IMR-90 (cell line): ENCODE measurements around the gene NCOR1. TPM values are rescaled to one million over a fixed set of nuclear protein-coding genes. Genes with fewer than 3 reads are reported as not detected.

Source experiments
- ATAC-seq: fragments of 200-7000 bp; cut with Tn5 transposase; 2 replicates; pipeline ENCODE4 v1.9.1; 2020; ENCODE audit warnings: low read depth, mild to moderate bottlenecking, moderate library complexity
- BruUV-seq: library from RNA; stranded (reverse); fragments of 400-500 nt; replicated peaks from 2 replicates; lab custom pipeline; 2021; lab: Mats Ljungman, UMichigan
- CTCF ChIA-PET: fragments of 300-600 bp; formaldehyde crosslinking; extraction: SDS; loops from one replicate; lab custom pipeline; 2021; ENCODE audit warnings: antibody characterized with exemption; lab: Yijun Ruan, JAX
- POLR2A ChIA-PET: fragments of 300-600 bp; sonication (Branson Sonifier 250); formaldehyde crosslinking; loops from one replicate; lab custom pipeline; 2022; ENCODE audit warnings: antibody characterized with exemption; ENCODE audit not compliant: unreplicated experiment; lab: Charles Lee
- DNase-seq: peaks from one replicate; pipeline ENCODE4 v3.0.0; 2013
- H2AFZ ChIP-seq: replicated peaks from 2 replicates; pipeline ENCODE3; 2013; ENCODE audit warnings: low read length, mild to moderate bottlenecking; ENCODE audit not compliant: poor library complexity
- H2AK5ac ChIP-seq: 2 replicates; pipeline ENCODE4 v1.6.1; 2013; ENCODE audit warnings: low read depth, low read length, inconsistent platforms
- H2AK9ac ChIP-seq: replicated peaks from 2 replicates; pipeline ENCODE3; 2013; ENCODE audit warnings: mild to moderate bottlenecking, low read depth, low read length, moderate library complexity; ENCODE audit not compliant: poor library complexity
- H2BK120ac ChIP-seq: 2 replicates; pipeline ENCODE4 v1.6.1; 2013; ENCODE audit warnings: low read depth, low read length, inconsistent platforms
- H2BK15ac ChIP-seq: 3 replicates; pipeline ENCODE4 v1.6.1; 2013; ENCODE audit warnings: low read depth, low read length, inconsistent platforms
- H2BK20ac ChIP-seq: 2 replicates; pipeline ENCODE4 v1.6.1; 2013; ENCODE audit warnings: low read depth, mild to moderate bottlenecking, inconsistent platforms, low read length, moderate library complexity
- H2BK5ac ChIP-seq: 2 replicates; pipeline ENCODE4 v1.6.1; 2013; ENCODE audit warnings: mild to moderate bottlenecking, low read depth, low read length, inconsistent platforms; ENCODE audit not compliant: poor library complexity, severe bottlenecking
- H3K14ac ChIP-seq: replicated peaks from 2 replicates; pipeline ENCODE4 v1.6.1; 2013; ENCODE audit warnings: low read depth, low read length, inconsistent platforms
- H3K18ac ChIP-seq: 2 replicates; pipeline ENCODE4 v1.6.1; 2013; ENCODE audit warnings: low read depth, low read length, control low read depth
- H3K23ac ChIP-seq: 2 replicates; pipeline ENCODE4 v1.6.1; 2013; ENCODE audit warnings: low read depth, low read length, inconsistent platforms
- H3K27ac ChIP-seq: 2 replicates; pipeline ENCODE4 v1.5.1; 2013; ENCODE audit warnings: mild to moderate bottlenecking, control low read depth, low read length; ENCODE audit not compliant: insufficient read depth
- H3K27me3 ChIP-seq: 2 replicates; pipeline ENCODE4 v1.6.1; 2013; ENCODE audit warnings: low read length; ENCODE audit not compliant: control insufficient read depth, insufficient read depth
- H3K36me3 ChIP-seq: 2 replicates; pipeline ENCODE4 v1.6.1; 2013; ENCODE audit warnings: low read length, mixed read lengths; ENCODE audit not compliant: control insufficient read depth, insufficient read depth
- H3K4ac ChIP-seq: 2 replicates; pipeline ENCODE4 v1.6.1; 2013; ENCODE audit warnings: low read depth, low read length, inconsistent platforms
- H3K4me1 ChIP-seq: 2 replicates; pipeline ENCODE4 v1.6.1; 2013; ENCODE audit warnings: low read length, mixed read lengths; ENCODE audit not compliant: control insufficient read depth, insufficient read depth
- H3K4me2 ChIP-seq: 2 replicates; pipeline ENCODE4 v1.6.1; 2013; ENCODE audit warnings: low read depth, mild to moderate bottlenecking, control low read depth, low read length, moderate library complexity
- H3K4me3 ChIP-seq: 2 replicates; pipeline ENCODE4 v1.5.1; 2013; ENCODE audit warnings: low read depth, mild to moderate bottlenecking, control low read depth, low read length, moderate library complexity; ENCODE audit not compliant: insufficient read depth
- H3K56ac ChIP-seq: 2 replicates; pipeline ENCODE4 v1.6.1; 2013; ENCODE audit warnings: low read length, inconsistent platforms; ENCODE audit not compliant: insufficient read depth; ENCODE audit errors: extremely low read depth
- H3K79me1 ChIP-seq, 2 experiments: 2 replicates each; pipeline ENCODE4 v1.6.1; 2013; ENCODE audit warnings: low read length in 2 of 2, inconsistent platforms in 1 of 2, low read depth in 1 of 2
- H3K9ac ChIP-seq: 2 replicates; pipeline ENCODE4 v1.6.1; 2013; ENCODE audit warnings: low read depth, low read length, control low read depth
- H3K9me1 ChIP-seq: 2 replicates; pipeline ENCODE4 v1.6.1; 2013; ENCODE audit warnings: low read length, inconsistent platforms; ENCODE audit not compliant: insufficient read depth
- H3K9me3 ChIP-seq: 2 replicates; pipeline ENCODE4 v1.6.1; 2013; ENCODE audit warnings: low read length; ENCODE audit not compliant: control insufficient read depth, insufficient read depth
- H4K20me1 ChIP-seq: 2 replicates; pipeline ENCODE4 v1.6.1; 2013; ENCODE audit warnings: low read length, inconsistent platforms; ENCODE audit not compliant: insufficient read depth
- H4K5ac ChIP-seq: 2 replicates; pipeline ENCODE4 v1.6.1; 2013; ENCODE audit warnings: mild to moderate bottlenecking, low read depth, low read length, control low read depth
- H4K8ac ChIP-seq, 2 experiments: 2 replicates each; pipeline ENCODE4 v1.6.1; 2013; ENCODE audit warnings: low read depth in 2 of 2, low read length in 2 of 2, control low read depth in 1 of 2, inconsistent platforms in 1 of 2
- H4K91ac ChIP-seq: 2 replicates; pipeline ENCODE4 v1.6.1; 2013; ENCODE audit warnings: low read depth, low read length, inconsistent platforms; ENCODE audit not compliant: insufficient read depth
- CEBPB ChIP-seq: IDR thresholded peaks from 2 replicates; pipeline ENCODE4 v1.6.1; 2012; ENCODE audit warnings: low read depth, low read length, improper control_type of control experiment
- POLR2A ChIP-seq: IDR thresholded peaks from 2 replicates; pipeline ENCODE4 v1.6.1; 2012; ENCODE audit warnings: mild to moderate bottlenecking, low read depth, low read length
- RAD21 ChIP-seq: IDR thresholded peaks from 2 replicates; pipeline ENCODE4 v1.6.1; 2012; ENCODE audit warnings: low read length, improper control_type of control experiment
- SMC3 ChIP-seq: fragments of 150-350 bp; IDR thresholded peaks from 2 replicates; pipeline ENCODE4 v1.6.1; 2016; ENCODE audit warnings: low read depth, mild to moderate bottlenecking, antibody characterized with exemption, low read length, moderate library complexity
- WGBS, 2 experiments: methylation state at CpG; one replicate each; pipeline versions ENCODE4 v1.1.5 to v1.1.7; 2013; ENCODE audit warnings: missing lambda C conversion rate in 2 of 2; ENCODE audit not compliant: insufficient read length in 1 of 2; ENCODE audit errors: extremely low coverage in 2 of 2; 5-methylcytosine and 5-hydroxymethylcytosine counted together
- dilution Hi-C: fragments of 300-500 bp; cut with HindIII; formaldehyde crosslinking; loops from one replicate; pipeline ENCODE4 v1.14.3; 2018; ENCODE audit warnings: low sequenced_read_pairs; ENCODE audit not compliant: unreplicated experiment
- in situ Hi-C: fragments of 300-500 bp; cut with MboI; formaldehyde crosslinking; loops from 3 replicates; pipeline ENCODE4 v1.14.3; 2019; ENCODE audit warnings: low sequenced_read_pairs, inconsistent platforms, mixed read lengths
- intact Hi-C: fragments of 100-400 bp; cut with micrococcal nuclease; formaldehyde crosslinking; loops from 2 replicates; pipeline ENCODE4 v1.10.0; 2022
- polyA plus RNA-seq, 3 experiments: library from polyadenylated mRNA; depleted of rRNA; stranded (reverse); fragments of >200 nt; gene quantifications; 2 replicates each; pipeline ENCODE4 v1.2.3, GENCODE V29; 2012; ENCODE audit warnings: low replicate concordance in 1 of 3
- total RNA-seq: library from RNA; depleted of rRNA; stranded (reverse); fragments of >200 nt; gene quantifications from 2 replicates; pipeline ENCODE4 v1.2.3, GENCODE V29; 2012

NCOR1 gene
- total and polyA plus RNA-seq, 2 of the 4 experiments (the other 2 are of a cell fraction), result 54.5 to 80.3 TPM

DNA sequence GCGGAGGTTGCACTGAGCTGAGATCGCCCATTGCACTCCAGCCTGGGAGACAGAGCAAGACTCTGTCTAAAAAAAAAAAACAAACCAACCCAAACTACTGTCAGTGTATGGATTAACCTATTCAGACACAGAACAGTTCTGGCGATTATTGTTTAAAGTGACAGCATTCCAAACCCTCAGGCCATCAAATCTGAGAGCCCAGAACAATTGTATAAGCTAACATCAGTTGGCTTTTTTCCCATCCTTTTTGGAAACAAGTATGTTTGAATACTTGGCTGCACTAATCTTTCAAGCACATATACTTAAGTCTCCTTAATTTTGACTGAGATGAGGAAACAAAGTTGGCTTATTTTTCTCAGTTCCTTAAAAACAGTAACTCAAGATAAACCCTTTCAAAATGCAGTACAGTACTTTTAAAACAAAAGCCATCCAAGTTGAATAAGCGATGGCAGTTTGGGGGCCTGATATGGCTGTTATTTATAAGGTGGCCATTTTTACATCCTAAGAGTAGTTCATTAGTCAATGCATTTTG, 217.2 kb downstream of the NCOR1 start:
- no peak overlapping the region for H2AK9ac ChIP-seq
- peaks cover 6% of the 10 kb centered on the region; the same call in 1 of the 2 replicates for H3K4me1 ChIP-seq
- H4K20me1 ChIP-seq, result peaks cover 5% of the 10 kb centered on the region; the same call in 1 of the 2 replicates
- no peak overlapping the region for H3K18ac ChIP-seq
- dilution Hi-C loops, result no loop called here
- intact Hi-C loops, result loop anchor here (1.0 to 2.0 kb wide), 4 partner anchors 52 to 737 kb away; no protein-coding TSS in a partner anchor
- no peak overlapping the region for H3K14ac ChIP-seq
- peaks cover 5% of the 10 kb centered on the region; the same call in 1 of the 2 replicates for H3K9me1 ChIP-seq
- H2AFZ ChIP-seq, result no peak overlapping the region
- no CpG with 5 or more reads among the region's 4 CpGs for WGBS, 2 experiments
- H3K9me3 ChIP-seq, result no peaks in the 10 kb centered on the region
- no peak overlapping the region for H3K27ac ChIP-seq
- H4K8ac ChIP-seq, result no peak overlapping the region
- no peak for DNase-seq
- no peak for ATAC-seq
- H3K27me3 ChIP-seq, result no peaks in the 10 kb centered on the region
- POLR2A ChIA-PET, result no interaction called here
- no peak overlapping the region for H3K4me3 ChIP-seq
- peaks cover 35 to 36% of the 10 kb centered on the region in 2 experiments for H3K79me1 ChIP-seq
- H3K9ac ChIP-seq, result no peak overlapping the region
- no peak overlapping the region for H3K4ac ChIP-seq
- peaks cover 13% of the 10 kb centered on the region for H3K36me3 ChIP-seq
- no peak overlapping the region for H2AK5ac ChIP-seq
- no peak overlapping the region for H4K5ac ChIP-seq
- H2BK15ac ChIP-seq, result no peak overlapping the region
- no peak overlapping the region for H3K4me2 ChIP-seq
- TF ChIP-seq RAD21 (no peak), CEBPB (no peak), POLR2A (no peak), SMC3 (no peak)
- no peak overlapping the region for H2BK5ac ChIP-seq
- CTCF ChIA-PET, result interaction anchor here (0.6 to 1.5 kb wide), 4 partner anchors 27 to 347 kb away, joined by 3 to 8 read pairs (median 4); partner anchors contain the start of gene ADORA2B
- no TSS peak for BruUV-seq
- H4K91ac ChIP-seq, result no peak overlapping the region
- no peak overlapping the region for H3K56ac ChIP-seq
- in situ Hi-C loops, result loop anchor here (5.0 kb wide), 1 partner anchor 171 kb away; no protein-coding TSS in a partner anchor
- no peak overlapping the region for H2BK20ac ChIP-seq
- H3K23ac ChIP-seq, result no peak overlapping the region
- H2BK120ac ChIP-seq, result no peak overlapping the region; the same call in 1 of the 2 replicates
